GM13976 (cell line): ENCODE results near the gene WIZ.

Experiments
- DNase-seq: peaks from one replicate; pipeline ENCODE4 v3.0.0; 2012; ENCODE audit warnings: low spot score
- CTCF ChIP-seq: IDR thresholded peaks from 2 replicates; pipeline ENCODE4 v1.5.1; 2012; ENCODE audit warnings: borderline replicate concordance, mild to moderate bottlenecking; ENCODE audit not compliant: insufficient read depth; ENCODE audit errors: extremely low read depth, missing control alignments, control extremely low read depth
- in situ Hi-C: fragments of 300-500 bp; cut with MboI; formaldehyde crosslinking; loops from one replicate; pipeline ENCODE4 v1.12.0; 2022; ENCODE audit warnings: low sequenced_read_pairs, mixed read lengths, inconsistent platforms; ENCODE audit not compliant: unreplicated experiment

Gene WIZ

DNA sequence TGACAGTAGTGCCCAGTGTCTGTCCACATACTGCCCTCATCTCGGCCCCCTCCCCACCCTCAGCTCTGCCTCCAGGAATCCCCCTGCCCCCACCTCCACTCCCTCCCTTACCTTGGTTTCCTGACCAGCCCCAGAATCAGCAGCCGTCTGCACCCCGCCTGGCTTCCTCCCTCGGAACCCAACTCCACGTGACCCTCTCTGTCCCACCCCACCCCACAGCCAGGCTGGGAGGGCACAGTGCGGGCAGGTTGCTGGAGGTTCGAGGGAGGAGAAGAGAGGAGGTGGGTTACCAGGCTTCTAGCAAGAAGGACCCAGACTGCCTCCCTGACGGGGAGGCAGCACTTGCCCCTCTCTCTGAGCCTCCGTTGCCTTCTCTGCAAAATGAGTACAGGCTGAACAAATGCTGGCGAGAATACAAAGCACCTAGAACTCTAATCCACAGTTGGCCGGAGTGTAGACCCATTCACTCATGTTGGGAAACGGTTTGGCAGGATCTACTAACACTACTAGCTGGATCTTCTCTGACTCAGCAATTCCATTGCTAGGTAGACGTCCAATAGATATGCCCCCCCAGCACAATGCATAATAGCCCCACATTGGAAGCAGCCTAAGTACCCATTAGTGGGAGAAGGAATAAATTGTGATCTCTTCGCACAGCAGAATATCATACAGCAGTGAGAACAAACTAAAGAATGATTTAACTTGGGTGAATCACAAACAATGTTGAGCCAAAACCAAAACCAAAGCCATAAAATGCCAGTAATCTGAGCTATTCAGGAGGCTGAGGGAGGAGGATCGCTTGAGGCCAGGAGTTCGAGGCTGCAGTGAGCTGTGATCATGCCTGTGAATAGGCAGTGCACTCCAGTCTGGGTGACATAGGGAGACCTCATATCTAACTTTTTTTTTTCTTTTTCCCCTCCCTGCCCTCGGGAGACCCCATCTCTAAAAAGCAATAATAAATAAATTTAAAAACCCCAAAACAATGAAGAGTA lies 14.9 kb upstream of the WIZ start, which contains the start of gene RASAL3:
Gene RASAL3, minus strand, starts transcription at position 151 of the 992 bp plus-strand sequence. CDS start 186 bp downstream, outside the sequence.
- in situ Hi-C loops: no loop called here
- peak; percentile 75 for DNase-seq
- TF ChIP-seq CTCF: no peak

GRCh38 chr19:15463861-15464371 lies 14.2 kb upstream of the WIZ start:
- in situ Hi-C loops: no loop called here
- peak; percentile 3 for TF ChIP-seq CTCF
- peak; percentile 80 for DNase-seq

DNA sequence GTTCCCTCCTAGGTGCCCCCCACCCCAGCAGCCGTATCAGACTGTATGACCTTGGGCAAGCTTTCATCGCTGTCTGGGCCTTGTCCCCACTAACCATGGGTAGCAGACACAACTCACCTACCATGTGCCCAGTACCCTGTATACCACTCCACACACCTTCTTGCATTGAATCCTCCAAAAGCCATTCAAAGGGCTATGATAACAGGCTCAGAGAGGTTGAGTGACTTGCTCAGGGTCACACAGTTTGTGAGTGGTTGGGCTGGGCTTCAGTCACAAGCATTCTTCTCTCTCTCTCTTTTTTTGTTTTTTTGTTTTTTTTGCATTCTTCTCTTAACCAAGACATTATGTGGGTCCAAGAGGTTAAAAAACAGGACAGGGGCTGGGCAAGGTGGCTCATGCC lies 11.9 kb upstream of the WIZ start:
- no peak for DNase-seq
- no peak for TF ChIP-seq CTCF
- in situ Hi-C loops: no loop called here

GRCh38 chr19:15457701-15458484 lies 8.1 kb upstream of the WIZ start:
- in situ Hi-C loops: no loop called here
- no peak for DNase-seq
- TF ChIP-seq CTCF: no peak

DNA sequence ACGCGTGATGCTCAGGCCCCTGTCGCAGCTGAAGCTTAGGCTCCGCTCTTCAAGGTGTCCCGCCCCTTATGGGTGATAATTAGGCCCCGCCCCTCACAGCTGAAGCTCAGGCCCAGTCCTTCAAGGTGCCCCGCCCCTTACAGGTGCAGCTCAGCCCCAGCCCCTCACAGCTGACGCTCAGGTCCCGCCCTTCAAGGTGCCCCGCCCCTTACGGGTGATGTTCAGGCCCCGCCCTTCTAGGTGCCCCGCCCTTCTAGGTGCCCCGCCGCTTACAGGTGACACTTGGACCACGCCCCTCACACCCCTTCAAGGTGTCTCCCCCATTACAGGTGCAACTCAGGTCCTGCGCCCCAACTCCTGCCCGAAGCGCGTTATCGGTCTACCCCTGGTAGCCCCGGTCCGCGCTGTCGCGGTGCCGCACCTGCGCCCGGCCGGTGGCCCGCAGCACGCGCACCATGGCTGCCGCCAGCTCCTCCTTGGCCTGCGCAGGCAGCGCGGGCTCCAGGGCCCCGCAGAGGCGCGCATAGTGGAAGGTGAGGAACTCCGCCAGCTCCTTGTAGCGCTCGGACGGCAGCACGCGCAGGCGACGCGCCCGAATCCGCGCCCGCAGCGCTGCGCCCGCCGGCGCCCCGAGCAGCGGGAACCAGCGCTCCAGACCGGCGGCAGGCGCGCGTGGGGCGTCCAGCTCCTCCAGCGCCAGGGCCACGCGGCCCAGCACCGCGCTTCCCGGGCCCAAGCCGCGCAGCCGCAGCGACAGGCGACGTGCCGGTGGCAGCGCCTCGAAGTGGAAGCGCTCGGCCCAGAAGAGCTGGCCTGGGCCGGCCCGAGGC lies 7.3 kb upstream of the WIZ start:
- in situ Hi-C loops: no loop called here
- no peak for TF ChIP-seq CTCF
- DNase-seq: no peak

GRCh38 chr19:15456441-15456840 lies 6.7 kb upstream of the WIZ start:
- in situ Hi-C loops: no loop called here
- no peak for TF ChIP-seq CTCF
- DNase-seq: no peak
